Thoracic aorta (tissue), 2 donors: ENCODE measurements around the gene PEPD. TPM values are rescaled to one million over a fixed set of nuclear protein-coding genes. Genes with fewer than 3 reads are reported as not detected.

Source experiments
- ATAC-seq: fragments of 150-250 bp; one replicate; pipeline ENCODE4 v1.8.0; 2017; ENCODE audit warnings: low read depth; ENCODE audit not compliant: insufficient number of reproducible peaks, low FRiP score
- DNase-seq: peaks from one replicate; pipeline ENCODE4 v3.0.0-alpha.2; 2020; ENCODE audit warnings: low spot score
- H3K27ac ChIP-seq, 2 donors: fragments of 200-600 bp; sonication (generic); 1 replicate in 1 of 2; 2 replicates in 1 of 2; pipeline ENCODE4 v1.5.1; 2016; ENCODE audit warnings: mild to moderate bottlenecking in 2 of 2, moderate library complexity in 2 of 2
- H3K27me3 ChIP-seq: fragments of 200-600 bp; sonication (generic); replicated peaks from 2 replicates; pipeline ENCODE4 v1.6.0; 2016; ENCODE audit warnings: mild to moderate bottlenecking; ENCODE audit not compliant: insufficient read depth
- H3K36me3 ChIP-seq: fragments of 200-600 bp; sonication (generic); one replicate; pipeline ENCODE4 v1.5.1; 2016
- H3K4me1 ChIP-seq, 2 donors: fragments of 200-600 bp; sonication (generic); 1 replicate in 1 of 2; 2 replicates in 1 of 2; pipeline versions ENCODE4 v1.5.1 to v1.6.0; 2016; ENCODE audit warnings: low read depth in 2 of 2, mild to moderate bottlenecking in 1 of 2; ENCODE audit not compliant: control insufficient read depth in 1 of 2
- H3K4me3 ChIP-seq: fragments of 200-600 bp; sonication (generic); 2 replicates; pipeline ENCODE4 v1.5.1; 2016; ENCODE audit warnings: mild to moderate bottlenecking
- H3K9me3 ChIP-seq: fragments of 200-600 bp; sonication (generic); 2 replicates; pipeline ENCODE4 v1.5.1; 2016
- total RNA-seq, 2 donors: library from RNA; depleted of rRNA; stranded (reverse); fragments of >200 nt; gene quantifications; one replicate each; pipeline versions ENCODE4 v1.1.0 to v1.2.3, GENCODE V29; 2016
- TF ChIP-seq, protein P1 (sequence below): fragments of 200-600 bp; sonication (generic); IDR thresholded peaks from one replicate; pipeline ENCODE4 v1.5.1; 2019; ENCODE audit warnings: antibody characterized with exemption

Gene PEPD
- total RNA-seq, 2 donors from 2014 or later = 48.7 to 70.9 TPM

GRCh38 chr19:33350538-33351309 lies 170.9 kb downstream of the PEPD start:
- no peak for ATAC-seq
- Histone ChIP-seq H3K4me1 (peaks cover 0 to 10% of the 10 kb centered on the region in 2 donors), H3K9me3 (no peaks in the 10 kb centered on the region), H3K27me3 (no peaks in the 10 kb centered on the region), H3K27ac (no peak overlapping the region), H3K4me3 (no peak overlapping the region), H3K36me3 (no peaks in the 10 kb centered on the region)
- DNase-seq = no peak
- TF ChIP-seq, protein P1, sequence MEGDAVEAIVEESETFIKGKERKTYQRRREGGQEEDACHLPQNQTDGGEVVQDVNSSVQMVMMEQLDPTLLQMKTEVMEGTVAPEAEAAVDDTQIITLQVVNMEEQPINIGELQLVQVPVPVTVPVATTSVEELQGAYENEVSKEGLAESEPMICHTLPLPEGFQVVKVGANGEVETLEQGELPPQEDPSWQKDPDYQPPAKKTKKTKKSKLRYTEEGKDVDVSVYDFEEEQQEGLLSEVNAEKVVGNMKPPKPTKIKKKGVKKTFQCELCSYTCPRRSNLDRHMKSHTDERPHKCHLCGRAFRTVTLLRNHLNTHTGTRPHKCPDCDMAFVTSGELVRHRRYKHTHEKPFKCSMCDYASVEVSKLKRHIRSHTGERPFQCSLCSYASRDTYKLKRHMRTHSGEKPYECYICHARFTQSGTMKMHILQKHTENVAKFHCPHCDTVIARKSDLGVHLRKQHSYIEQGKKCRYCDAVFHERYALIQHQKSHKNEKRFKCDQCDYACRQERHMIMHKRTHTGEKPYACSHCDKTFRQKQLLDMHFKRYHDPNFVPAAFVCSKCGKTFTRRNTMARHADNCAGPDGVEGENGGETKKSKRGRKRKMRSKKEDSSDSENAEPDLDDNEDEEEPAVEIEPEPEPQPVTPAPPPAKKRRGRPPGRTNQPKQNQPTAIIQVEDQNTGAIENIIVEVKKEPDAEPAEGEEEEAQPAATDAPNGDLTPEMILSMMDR = no peak

- Histone ChIP-seq H3K36me3 (no peaks in the 10 kb centered on the region), H3K27me3 (no peaks in the 10 kb centered on the region), H3K4me1 (peaks cover 0 to 10% of the 10 kb centered on the region in 2 donors), H3K4me3 (no peak overlapping the region), H3K27ac (no peak overlapping the region), H3K9me3 (no peaks in the 10 kb centered on the region)
- DNase-seq (no peak), ATAC-seq (no peak)
- TF ChIP-seq, protein P1 = no peak
Observed at GRCh38 chr19:33349319-33350289, 172.0 kb downstream of the PEPD start.

DNA sequence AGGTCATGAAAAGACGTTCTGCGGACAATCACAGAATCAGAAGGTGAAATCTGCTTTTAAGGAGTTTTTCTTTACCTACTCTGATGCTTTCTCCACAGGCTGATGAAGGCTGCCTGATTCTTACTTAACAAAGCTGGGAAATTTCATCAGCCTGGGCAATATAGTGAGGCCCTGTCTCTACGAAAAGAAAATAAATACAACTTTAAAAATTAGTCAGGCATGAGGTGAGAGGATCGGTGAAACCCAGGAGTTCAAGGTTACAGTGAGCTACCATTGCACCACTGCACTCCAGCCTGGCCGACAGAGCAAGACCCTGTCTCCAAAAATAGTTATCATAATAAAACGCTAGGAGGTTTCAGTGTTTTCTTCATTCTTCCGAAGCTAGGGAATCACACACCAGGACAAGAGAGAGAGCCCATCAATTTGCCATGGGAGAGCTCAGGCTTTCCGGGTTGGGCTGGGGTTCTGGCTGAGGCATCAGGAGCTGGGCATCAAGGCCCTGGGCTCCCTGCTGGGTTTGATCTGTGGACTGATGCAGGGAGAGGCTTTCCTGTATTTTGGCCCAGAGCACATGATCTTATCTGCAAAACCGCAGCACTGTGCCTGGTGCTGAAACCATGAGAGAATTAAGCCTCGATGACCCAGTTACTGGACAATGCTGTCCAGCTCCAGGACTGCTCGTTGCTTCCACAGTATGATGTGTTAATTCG lies 173.1 kb downstream of the PEPD start:
- DNase-seq (no peak), ATAC-seq (no peak)
- no peaks in the 10 kb centered on the region for H3K27me3 ChIP-seq
- no peak overlapping the region for H3K4me3 ChIP-seq
- no peak overlapping the region for H3K27ac ChIP-seq
- H3K4me1 ChIP-seq = peaks cover 0 to 19% of the 10 kb centered on the region in 2 donors
- H3K9me3 ChIP-seq = no peaks in the 10 kb centered on the region
- TF ChIP-seq, protein P1 = no peak
- no peaks in the 10 kb centered on the region for H3K36me3 ChIP-seq

DNA sequence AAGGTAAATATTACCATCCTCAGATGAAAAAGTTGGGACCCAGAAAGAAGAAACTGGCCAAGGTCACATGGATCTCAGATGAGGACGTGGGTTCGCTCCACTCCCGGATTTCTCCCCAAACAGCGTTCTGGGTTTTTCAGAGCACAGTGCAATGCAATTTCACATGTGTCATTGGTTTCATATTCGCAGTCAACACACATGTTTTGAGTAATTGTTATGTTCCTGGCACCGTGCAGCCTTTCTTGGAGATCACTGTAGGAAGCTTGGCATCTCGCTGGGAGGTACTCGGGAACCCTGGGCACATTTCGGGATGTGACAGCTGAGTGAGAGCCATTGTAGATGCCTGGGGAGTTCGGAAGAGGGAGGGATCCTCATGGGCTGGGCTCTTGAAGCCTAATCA lies 174.3 kb downstream of the PEPD start:
- DNase-seq = no peak
- TF ChIP-seq, protein P1 = no peak

More for the DNA sequence above, 174.3 kb downstream of the PEPD start:
- Histone ChIP-seq H3K36me3 (no peaks in the 10 kb centered on the region), H3K27me3 (no peaks in the 10 kb centered on the region), H3K4me3 (no peak overlapping the region), H3K27ac (no peak overlapping the region), H3K9me3 (no peaks in the 10 kb centered on the region), H3K4me1 (peaks cover 0 to 20% of the 10 kb centered on the region in 2 donors)
- no peak for ATAC-seq
